ENCODE results near the gene CDKN2D. TPM values are rescaled to one million over a fixed set of nuclear protein-coding genes. Genes with fewer than 3 reads are reported as not detected.

Gene CDKN2D
- total and polyA plus RNA-seq, 2 experiments from 2014 or later: 6.4 to 13.9 TPM

DNA sequence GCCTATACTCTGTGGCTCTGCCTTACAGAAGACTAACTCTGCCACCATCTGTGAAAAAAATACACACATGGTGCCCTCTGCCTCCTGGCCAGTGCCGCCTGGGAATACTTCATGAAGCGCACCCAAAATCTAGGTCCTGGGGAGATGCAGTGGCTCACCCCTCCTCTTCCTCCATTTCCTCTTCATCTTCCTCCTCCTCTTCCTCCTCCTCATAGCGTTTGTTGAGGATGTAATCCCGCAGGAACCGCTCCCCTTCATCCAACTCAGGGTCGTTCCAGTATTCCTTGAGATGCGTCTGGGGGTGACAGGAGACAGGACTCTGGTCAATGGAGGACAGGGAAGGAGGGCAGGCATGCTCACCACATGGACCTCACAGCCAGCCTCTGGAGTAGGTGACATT lies 8.6 kb downstream of the CDKN2D start:
- H3K79me2 ChIP-seq: peaks cover 6% of the 10 kb centered on the region
- no peaks in the 10 kb centered on the region for H3K27me3 ChIP-seq
- no peak overlapping the region for H2AFZ ChIP-seq
- no peaks in the 10 kb centered on the region for H3K4me1 ChIP-seq (ENCODE audit: insufficient read depth)
- TF ChIP-seq EZH2phosphoT487 (IDR thresholded peaks at IDR 0.05; ENCODE audit: low read depth, severe bottlenecking, unreplicated experiment): no peak
- TF ChIP-seq EZH2 (IDR thresholded peaks at IDR 0.05; ENCODE audit: borderline replicate concordance): no peak
- TF ChIP-seq, protein P1, sequence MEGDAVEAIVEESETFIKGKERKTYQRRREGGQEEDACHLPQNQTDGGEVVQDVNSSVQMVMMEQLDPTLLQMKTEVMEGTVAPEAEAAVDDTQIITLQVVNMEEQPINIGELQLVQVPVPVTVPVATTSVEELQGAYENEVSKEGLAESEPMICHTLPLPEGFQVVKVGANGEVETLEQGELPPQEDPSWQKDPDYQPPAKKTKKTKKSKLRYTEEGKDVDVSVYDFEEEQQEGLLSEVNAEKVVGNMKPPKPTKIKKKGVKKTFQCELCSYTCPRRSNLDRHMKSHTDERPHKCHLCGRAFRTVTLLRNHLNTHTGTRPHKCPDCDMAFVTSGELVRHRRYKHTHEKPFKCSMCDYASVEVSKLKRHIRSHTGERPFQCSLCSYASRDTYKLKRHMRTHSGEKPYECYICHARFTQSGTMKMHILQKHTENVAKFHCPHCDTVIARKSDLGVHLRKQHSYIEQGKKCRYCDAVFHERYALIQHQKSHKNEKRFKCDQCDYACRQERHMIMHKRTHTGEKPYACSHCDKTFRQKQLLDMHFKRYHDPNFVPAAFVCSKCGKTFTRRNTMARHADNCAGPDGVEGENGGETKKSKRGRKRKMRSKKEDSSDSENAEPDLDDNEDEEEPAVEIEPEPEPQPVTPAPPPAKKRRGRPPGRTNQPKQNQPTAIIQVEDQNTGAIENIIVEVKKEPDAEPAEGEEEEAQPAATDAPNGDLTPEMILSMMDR (IDR thresholded peaks at IDR 0.05; ENCODE audit: poor library complexity): no peak
- no peaks in the 10 kb centered on the region for H3K36me3 ChIP-seq (replicated peaks; ENCODE audit: insufficient read depth, low read depth)
- H3K9me2 ChIP-seq (replicated peaks; ENCODE audit: insufficient read depth): no peaks in the 10 kb centered on the region
- DNase-seq (ENCODE audit: low spot score): no peak
- no peak overlapping the region for H3K27ac ChIP-seq
- H3K4me3 ChIP-seq: no peak overlapping the region
- H3K9me3 ChIP-seq (ENCODE audit: low read depth): no peaks in the 10 kb centered on the region
- no peak overlapping the region for H3K4me2 ChIP-seq
- no peaks in the 10 kb centered on the region for H4K20me1 ChIP-seq (ENCODE audit: insufficient read depth, poor library complexity, severe bottlenecking)
- WGBS (ENCODE audit: low lambda C conversion rate, missing lambda C conversion rate): 97% methylated on average over 7 of the region's 7 CpGs

DNA sequence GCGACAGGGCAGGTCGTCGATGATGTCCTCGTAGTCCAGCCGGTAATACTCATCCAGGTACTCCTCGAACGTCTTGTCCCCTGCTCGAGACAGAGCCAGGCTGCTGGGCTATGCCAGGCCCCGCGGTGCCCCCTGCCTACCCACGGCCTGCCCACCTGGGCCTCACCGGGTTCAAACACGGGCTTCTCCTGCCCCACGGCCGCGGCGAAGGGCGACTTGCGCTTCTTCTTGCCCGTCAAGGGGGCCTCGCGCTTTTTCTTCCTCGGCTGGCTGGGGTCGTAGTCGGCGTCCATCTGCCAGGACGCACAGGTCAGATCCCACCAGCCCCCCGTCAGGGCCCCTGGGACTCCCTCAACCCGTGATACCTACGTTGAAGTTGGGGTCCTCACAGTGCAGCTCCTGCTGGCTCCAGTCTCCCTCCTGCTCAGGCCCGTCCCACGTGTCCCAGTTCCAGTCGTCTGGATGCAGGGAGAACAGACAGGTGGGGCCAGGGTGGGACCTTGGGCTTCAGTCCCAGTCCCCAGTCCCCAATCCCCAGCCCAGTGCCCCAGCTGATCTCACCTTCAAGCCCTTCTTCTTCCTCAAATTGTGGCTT lies 11.1 kb downstream of the CDKN2D start:
- Histone ChIP-seq H3K36me3 (replicated peaks; ENCODE audit: insufficient read depth, low read depth) (no peaks in the 10 kb centered on the region), H2AFZ (no peak overlapping the region), H3K9me3 (ENCODE audit: low read depth) (no peaks in the 10 kb centered on the region), H4K20me1 (ENCODE audit: insufficient read depth, poor library complexity, severe bottlenecking) (no peaks in the 10 kb centered on the region), H3K4me3 (no peak overlapping the region), H3K27ac (no peak overlapping the region), H3K79me2 (no peaks in the 10 kb centered on the region), H3K4me1 (ENCODE audit: insufficient read depth) (no peaks in the 10 kb centered on the region), H3K4me2 (no peak overlapping the region), H3K27me3 (no peaks in the 10 kb centered on the region), H3K9me2 (replicated peaks; ENCODE audit: insufficient read depth) (no peaks in the 10 kb centered on the region)
- DNase-seq (ENCODE audit: low spot score): no peak
- TF ChIP-seq EZH2 (IDR thresholded peaks at IDR 0.05; ENCODE audit: borderline replicate concordance) (no peak), EZH2phosphoT487 (IDR thresholded peaks at IDR 0.05; ENCODE audit: low read depth, severe bottlenecking, unreplicated experiment) (no peak)
- TF ChIP-seq, protein P1 (IDR thresholded peaks at IDR 0.05; ENCODE audit: poor library complexity): no peak
- WGBS (ENCODE audit: low lambda C conversion rate, missing lambda C conversion rate): 98% methylated on average over 30 of the region's 33 CpGs

DNA sequence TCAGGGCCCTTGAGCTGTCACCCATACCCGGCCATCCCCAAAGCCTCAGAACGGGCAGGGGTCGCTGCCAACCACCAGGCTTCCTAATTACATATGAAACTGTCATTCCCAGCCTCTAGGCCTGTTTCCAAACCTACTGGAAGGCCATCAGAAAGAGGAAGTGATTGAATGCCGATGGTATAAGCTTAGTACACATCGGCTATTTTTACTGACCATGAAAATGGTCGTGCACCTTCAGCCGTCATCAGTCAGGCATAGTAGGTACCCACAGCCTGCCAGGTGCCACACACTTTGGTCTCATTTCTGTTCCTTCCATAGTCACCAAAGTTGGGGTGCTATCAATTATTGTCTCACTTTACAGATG lies 13.2 kb downstream of the CDKN2D start:
- no peaks in the 10 kb centered on the region for H4K20me1 ChIP-seq (ENCODE audit: insufficient read depth, poor library complexity, severe bottlenecking)
- no peak overlapping the region for H3K4me2 ChIP-seq
- H2AFZ ChIP-seq: no peak overlapping the region
- H3K4me3 ChIP-seq: no peak overlapping the region
- DNase-seq (ENCODE audit: low spot score): no peak
- H3K36me3 ChIP-seq (replicated peaks; ENCODE audit: insufficient read depth, low read depth): no peaks in the 10 kb centered on the region
- H3K27ac ChIP-seq: no peak overlapping the region
- H3K79me2 ChIP-seq: no peaks in the 10 kb centered on the region
- H3K27me3 ChIP-seq: no peaks in the 10 kb centered on the region
- no peaks in the 10 kb centered on the region for H3K9me2 ChIP-seq (replicated peaks; ENCODE audit: insufficient read depth)
- 89% methylated on average over 7 of the region's 7 CpGs for WGBS (ENCODE audit: low lambda C conversion rate, missing lambda C conversion rate)
- no peaks in the 10 kb centered on the region for H3K9me3 ChIP-seq (ENCODE audit: low read depth)
- H3K4me1 ChIP-seq (ENCODE audit: insufficient read depth): no peaks in the 10 kb centered on the region
- TF ChIP-seq EZH2phosphoT487 (IDR thresholded peaks at IDR 0.05; ENCODE audit: low read depth, severe bottlenecking, unreplicated experiment) (no peak), EZH2 (IDR thresholded peaks at IDR 0.05; ENCODE audit: borderline replicate concordance) (no peak)
- TF ChIP-seq, protein P1 (IDR thresholded peaks at IDR 0.05; ENCODE audit: poor library complexity): no peak

All from hepatocyte (in vitro differentiated cells).